Measurements from ENCODE around the gene FABP3. TPM values are rescaled to one million over a fixed set of nuclear protein-coding genes. Genes with fewer than 3 reads are reported as not detected.

FABP3 gene
- total RNA-seq, 3 donors from 2014 or later (not counting 1 experiment from before 2014, with no cell fraction given), result not detected

- H3K4me1 Mint-ChIP-seq, result peaks cover 6 to 13% of the 10 kb centered on the region in 2 donors
- Histone ChIP-seq H3K27ac (ENCODE audit: low read length) (no peak overlapping the region), H3K4me3 (ENCODE audit: low read length) (no peak overlapping the region), H3K36me3 (ENCODE audit: control insufficient read depth, insufficient read depth, low read length) (no peaks in the 10 kb centered on the region), H3K4me1 (ENCODE audit: control insufficient read depth, insufficient read depth, low read length) (peaks cover 14% of the 10 kb centered on the region), H3K9me3 (ENCODE audit: control insufficient read depth, insufficient read depth, low read length) (no peaks in the 10 kb centered on the region), H3K27me3 (ENCODE audit: control insufficient read depth, insufficient read depth, low read length) (peaks cover 23% of the 10 kb centered on the region)
- no peaks in the 10 kb centered on the region for H3K9me3 Mint-ChIP-seq
- H3K27ac Mint-ChIP-seq, result no peak overlapping the region
- no peak for ATAC-seq
- DNase-seq, result no peak
- H3K27me3 Mint-ChIP-seq (ENCODE audit: low read depth in 2 of 2), result peaks cover 44 to 57% of the 10 kb centered on the region in 2 donors
- intact Hi-C loops (cut with micrococcal nuclease), result no loop called here
- WGBS (ENCODE audit: insufficient coverage), result 98% methylated on average over 2 of the region's 2 CpGs
- TF ChIP-seq CTCF (IDR thresholded peaks at IDR 0.05), result no peak
- peak overlapping the region; percentile 13 for H3K4me3 Mint-ChIP-seq
- H3K36me3 Mint-ChIP-seq, result no peaks in the 10 kb centered on the region
Measured at GRCh38 chr1:31415658-31416057, 42.8 kb upstream of the FABP3 start.

DNA sequence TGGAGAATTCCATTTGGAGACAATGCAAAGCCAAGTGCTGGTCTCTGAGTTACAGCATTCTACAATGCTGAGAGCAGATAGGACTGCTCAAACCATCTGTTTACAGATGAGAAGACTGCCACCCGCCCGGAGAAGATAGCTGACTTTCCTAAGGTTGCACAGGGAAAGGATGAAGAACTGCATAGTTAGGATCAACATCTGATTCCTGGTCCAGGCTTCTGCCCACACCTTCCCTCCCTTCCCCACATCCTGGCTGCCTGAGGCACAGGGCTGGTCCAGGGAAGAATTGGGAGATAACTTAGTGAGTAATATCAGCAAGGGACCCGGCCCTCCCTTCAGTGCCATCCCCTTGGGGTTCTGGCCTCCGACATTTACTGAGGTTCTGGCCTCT lies 42.1 kb upstream of the FABP3 start:
- peaks cover 14% of the 10 kb centered on the region for H3K4me1 ChIP-seq (ENCODE audit: control insufficient read depth, insufficient read depth, low read length)
- 96% methylated on average over 4 of the region's 4 CpGs for WGBS (ENCODE audit: insufficient coverage)
- Mint-ChIP-seq H3K4me1 (peaks cover 6 to 13% of the 10 kb centered on the region in 2 donors), H3K9me3 (no peaks in the 10 kb centered on the region), H3K27me3 (ENCODE audit: low read depth in 2 of 2) (peaks cover 49 to 64% of the 10 kb centered on the region in 2 donors), H3K27ac (no peak overlapping the region), H3K4me3 (no peak overlapping the region), H3K36me3 (no peaks in the 10 kb centered on the region)
- H3K27me3 ChIP-seq (ENCODE audit: control insufficient read depth, insufficient read depth, low read length), result peaks cover 23% of the 10 kb centered on the region
- no peak overlapping the region for H3K4me3 ChIP-seq (ENCODE audit: low read length)
- intact Hi-C loops (cut with micrococcal nuclease), result no loop called here
- ATAC-seq, result no peak
- no peak overlapping the region for H3K27ac ChIP-seq (ENCODE audit: low read length)
- no peak for DNase-seq
- TF ChIP-seq CTCF (IDR thresholded peaks at IDR 0.05), result no peak
- no peaks in the 10 kb centered on the region for H3K36me3 ChIP-seq (ENCODE audit: control insufficient read depth, insufficient read depth, low read length)
- no peaks in the 10 kb centered on the region for H3K9me3 ChIP-seq (ENCODE audit: control insufficient read depth, insufficient read depth, low read length)

DNA sequence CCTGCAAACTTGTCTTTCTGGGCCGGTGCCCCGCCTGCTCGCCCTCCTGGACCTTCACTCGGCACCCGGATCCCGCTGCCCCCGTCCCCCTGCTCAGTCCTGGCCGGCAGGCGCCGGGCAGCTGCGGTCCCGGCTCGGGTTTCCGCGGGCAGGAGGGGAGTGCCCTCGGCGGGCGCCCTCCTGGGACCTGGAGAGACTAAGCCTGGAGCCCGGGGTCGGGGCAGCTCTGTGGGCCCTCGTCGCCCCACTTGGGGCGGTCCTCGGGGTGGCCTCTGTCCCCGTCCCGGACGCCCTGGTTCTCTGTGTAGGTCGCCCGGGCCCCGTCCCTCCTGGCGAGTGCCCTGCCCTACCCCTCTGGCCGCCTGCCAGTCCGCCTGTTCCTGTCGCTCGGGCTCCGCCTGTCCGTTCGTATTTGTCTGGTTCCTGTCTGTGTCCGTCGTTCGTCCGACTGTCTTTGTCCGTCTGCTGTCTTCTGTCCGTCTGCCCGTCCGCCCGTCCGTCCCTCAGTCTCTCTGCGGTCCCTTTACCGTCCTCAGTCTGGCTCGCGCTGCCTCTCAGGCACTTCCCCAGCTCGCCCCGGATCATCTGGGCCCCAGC lies 40.6 kb upstream of the FABP3 start:
- TF ChIP-seq CTCF (IDR thresholded peaks at IDR 0.05), result no peak
- Mint-ChIP-seq H3K9me3 (no peaks in the 10 kb centered on the region), H3K27ac (peak overlapping the region in 1 of 2 donors; percentile 23), H3K36me3 (no peaks in the 10 kb centered on the region), H3K4me1 (peaks cover 6 to 13% of the 10 kb centered on the region in 2 donors), H3K27me3 (ENCODE audit: low read depth in 2 of 2) (peaks cover 56 to 76% of the 10 kb centered on the region in 2 donors), H3K4me3 (peak overlapping the region; percentile 90)
- Histone ChIP-seq H3K4me1 (ENCODE audit: control insufficient read depth, insufficient read depth, low read length) (peaks cover 14% of the 10 kb centered on the region), H3K4me3 (ENCODE audit: low read length) (peak overlapping the region; percentile 12), H3K9me3 (ENCODE audit: control insufficient read depth, insufficient read depth, low read length) (no peaks in the 10 kb centered on the region), H3K27ac (ENCODE audit: low read length) (no peak overlapping the region), H3K36me3 (ENCODE audit: control insufficient read depth, insufficient read depth, low read length) (no peaks in the 10 kb centered on the region), H3K27me3 (ENCODE audit: control insufficient read depth, insufficient read depth, low read length) (peaks cover 23% of the 10 kb centered on the region)
- peak in 1 of 2 donors; percentile 34 for DNase-seq
- under 1% methylated on average over 54 of the region's 54 CpGs for WGBS (ENCODE audit: insufficient coverage)
- intact Hi-C loops (cut with micrococcal nuclease), result no loop called here
- ATAC-seq, result peak; percentile 36 to 56 (median 54)

All from natural killer cell (primary cell).